Activated T-helper 9 cell treated with anti-CD3 and anti-CD28 coated beads, Interleukin-2, amount 50 U/mL, for 16 hours (primary cell): ENCODE measurements around the gene MCOLN3.
"Not testable (repeated sequence)": the region's sequence is repeated elsewhere in the genome, so short reads cannot be mapped to it uniquely, and the experiment has no call there.

Experiments
- DNase-seq: peaks from one replicate; pipeline ENCODE4 v3.0.0-alpha.2; 2020; ENCODE audit warnings: low read depth

Gene MCOLN3

GRCh38 chr1:84991097-84991920, 57.0 kb downstream of the MCOLN3 start:
- no peak for DNase-seq

- no peak for DNase-seq
Measured at GRCh38 chr1:84988588-84988987, 59.7 kb downstream of the MCOLN3 start.

GRCh38 chr1:84986561-84986960, 61.7 kb downstream of the MCOLN3 start:
- not testable (repeated sequence) for DNase-seq

GRCh38 chr1:84985365-84985764, 62.9 kb downstream of the MCOLN3 start:
- no peak for DNase-seq

- no peak for DNase-seq
Measured at GRCh38 chr1:84982395-84982794, 65.9 kb downstream of the MCOLN3 start.

GRCh38 chr1:84975035-84975434, 73.3 kb downstream of the MCOLN3 start:
- no peak for DNase-seq

GRCh38 chr1:84973498-84974334, 74.6 kb downstream of the MCOLN3 start:
- DNase-seq: no peak

- no peak for DNase-seq
Measured at GRCh38 chr1:84972377-84972987, 75.8 kb downstream of the MCOLN3 start.

- no peak for DNase-seq
Measured at GRCh38 chr1:84971957-84972356, 76.3 kb downstream of the MCOLN3 start.

- DNase-seq: peak; percentile 9
Measured at GRCh38 chr1:84969489-84970250, 78.6 kb downstream of the MCOLN3 start.

- no peak for DNase-seq
Measured at GRCh38 chr1:84968865-84969264, 79.4 kb downstream of the MCOLN3 start.

- DNase-seq: no peak
Measured at GRCh38 chr1:84968101-84968500, 80.2 kb downstream of the MCOLN3 start.
